K562 (cell line): ENCODE data around the gene HACL1. TPM values are rescaled to one million over a fixed set of nuclear protein-coding genes. Genes with fewer than 3 reads are reported as not detected.

Experiments
- CEBPZ ChIP-seq: fragments of 150-350 bp; IDR thresholded peaks from 2 replicates; pipeline ENCODE4 v1.6.1; 2014; ENCODE audit warnings: low read depth, mild to moderate bottlenecking, low read length, borderline replicate concordance
- E2F3 ChIP-seq: fragments of 250-450 bp; sonication (Bioruptor Pico); IDR thresholded peaks from 2 replicates; pipeline ENCODE4 v1.4.0; 2020; ENCODE audit warnings: mild to moderate bottlenecking
- FOXA3 ChIP-seq, 2 experiments: fragments of 450-650 bp in 1 of 2; sonication (generic) in 1 of 2; formaldehyde crosslinking; IDR thresholded peaks in 1 of 2; conservative IDR thresholded peaks in 1 of 2; 2 replicates each; pipeline versions ENCODE4 v1.4.0 to v1.8.0; 2020 to 2022; ENCODE audit warnings: mild to moderate bottlenecking in 2 of 2, missing genetic modification reagents in 1 of 2
- GTF2F1 ChIP-seq: IDR thresholded peaks from 2 replicates; pipeline ENCODE4 v1.6.1; 2011; ENCODE audit warnings: low read depth, low read length, improper control_type of control experiment
- MXD1 ChIP-seq: fragments of 250-450 bp; sonication (Bioruptor Pico); IDR thresholded peaks from 2 replicates; pipeline ENCODE4 v1.8.0; 2021; ENCODE audit warnings: borderline replicate concordance, mild to moderate bottlenecking, moderate library complexity; ENCODE audit not compliant: poor library complexity, severe bottlenecking
- PHF20 ChIP-seq: fragments of 450-650 bp; IDR thresholded peaks from 2 replicates; pipeline ENCODE4 v1.6.1; 2018; ENCODE audit not compliant: partially characterized antibody
- PTRF ChIP-seq: fragments of 450-650 bp; IDR thresholded peaks from 2 replicates; pipeline ENCODE4 v1.6.1; 2016; ENCODE audit warnings: mild to moderate bottlenecking, missing genetic modification characterization, missing compliant biosample characterization
- RAD21 ChIP-seq, 2 experiments: fragments of 250-450 bp in 1 of 2; fragments of 450-650 bp in 1 of 2; sonication (Bioruptor Pico) in 1 of 2; formaldehyde crosslinking in 1 of 2; IDR thresholded peaks in 1 of 2; conservative IDR thresholded peaks in 1 of 2; 2 replicates each; pipeline versions ENCODE4 v1.4.0 to v1.8.0; 2020 to 2022; ENCODE audit warnings: mild to moderate bottlenecking in 2 of 2, moderate library complexity in 1 of 2
- STAT6 ChIP-seq: sonication (generic); formaldehyde crosslinking; IDR thresholded peaks from 2 replicates; pipeline ENCODE4 v1.8.1; 2023; ENCODE audit warnings: mild to moderate bottlenecking, missing genetic modification reagents
- SUPT5H ChIP-seq: fragments of 450-650 bp; IDR thresholded peaks from 2 replicates; pipeline ENCODE4 v1.6.1; 2016
- TAF9B ChIP-seq: fragments of 450-650 bp; IDR thresholded peaks from 2 replicates; pipeline ENCODE4 v1.6.1; 2018; ENCODE audit warnings: mild to moderate bottlenecking; ENCODE audit not compliant: partially characterized antibody
- TOE1 ChIP-seq, 2 experiments: fragments of 450-650 bp in 1 of 2; sonication (generic) in 1 of 2; formaldehyde crosslinking in 1 of 2; IDR thresholded peaks; 2 replicates each; pipeline versions ENCODE4 v1.7.1 to v1.8.0; 2016 to 2022; ENCODE audit warnings: borderline replicate concordance in 2 of 2, mild to moderate bottlenecking in 2 of 2, antibody characterized with exemption in 1 of 2, inconsistent platforms in 1 of 2, low read depth in 1 of 2, missing genetic modification reagents in 1 of 2, moderate library complexity in 1 of 2
- YY1 ChIP-seq, 3 experiments: IDR thresholded peaks; 2 replicates each; pipeline ENCODE4 v1.6.1; 2011; ENCODE audit warnings: low read length in 2 of 3, mild to moderate bottlenecking in 2 of 3, moderate library complexity in 2 of 3, borderline replicate concordance in 1 of 3, control low read depth in 1 of 3, low read depth in 1 of 3; ENCODE audit not compliant: insufficient read depth in 3 of 3, insufficient replicate concordance in 2 of 3, control insufficient read depth in 1 of 3, insufficient read length in 1 of 3; ENCODE audit errors: extremely low read depth in 1 of 3
- ZNF143 ChIP-seq: sonication (generic); formaldehyde crosslinking; IDR thresholded peaks from 2 replicates; pipeline ENCODE4 v1.9.0; 2022; ENCODE audit warnings: mild to moderate bottlenecking, missing genetic modification reagents
- ZNF165 ChIP-seq: fragments of 250-450 bp; sonication (Bioruptor Pico); IDR thresholded peaks from 2 replicates; pipeline ENCODE4 v1.4.0; 2020; ENCODE audit warnings: borderline replicate concordance
- polyA plus RNA-seq, 8 experiments: library from polyadenylated mRNA; depleted of rRNA in 4 of 8; stranded (reverse) in 5 of 8; unstranded in 3 of 8; fragments of >200 nt; fragmentation: Nextera tagmentation in 2 of 8; fragmentation: Illumina TruSeq in 1 of 8; extraction: Ambion mirVana in 2 of 8; extraction: Trizol in 1 of 8; gene quantifications; 2 replicates each; pipeline versions ENCODE4 v1.2.1 to v1.2.3, GENCODE V29; 2011 to 2014; ENCODE audit warnings: inconsistent platforms in 1 of 8, missing spikeins in 1 of 8
- total RNA-seq, 7 experiments: library from RNA; depleted of rRNA in 6 of 7; stranded (reverse); fragments of >200 nt in 6 of 7; fragmentation: Illumina TruSeq in 2 of 7; extraction: Trizol in 2 of 7; gene quantifications; 2 replicates each; pipeline versions ENCODE4 v1.2.1 to v1.2.3, GENCODE V29; 2011 to 2021; ENCODE audit warnings: low replicate concordance in 1 of 7

The HACL1 gene
- total and polyA plus RNA-seq, 9 of the 15 experiments (the other 6 are each of a cell fraction or from before 2014, with no cell fraction given), result 18.9 to 61.5 (median 30.5) TPM

- TF ChIP-seq STAT6 (no peak), TOE1 (IDR thresholded peaks at IDR 0.05; ENCODE audit: borderline replicate concordance) (no peak), TOE1 (CRISPR knock-in tag; IDR thresholded peaks at IDR 0.05; ENCODE audit: borderline replicate concordance, low read depth) (0 out of 2 replicates have a peak, but pooled peaks have one; percentile 0), FOXA3 (CRISPR knock-in tag; conservative IDR thresholded peaks at IDR 0.05 in 1 of 2, IDR thresholded peaks at IDR 0.05 in 1 of 2) (no peak), MXD1 (no peak), TAF9B (peak; percentile 46), SUPT5H (no peak), YY1 (IDR thresholded peaks at IDR 0.05; ENCODE audit: borderline replicate concordance in 1 of 3, control insufficient read depth in 1 of 3, extremely low read depth in 1 of 3, insufficient read depth in 3 of 3, insufficient read length in 1 of 3, insufficient replicate concordance in 2 of 3, low read depth in 1 of 3, low read length in 2 of 3) (peak in 1 of 3 experiments; percentile 37), ZNF165 (0 out of 2 replicates have a peak, but pooled peaks have one; percentile 31), CEBPZ (no peak), ZNF143 (0 out of 2 replicates have a peak, but pooled peaks have one; percentile 13), GTF2F1 (no peak), RAD21 (CRISPR knock-in tag; conservative IDR thresholded peaks at IDR 0.05 in 1 of 2, IDR thresholded peaks at IDR 0.05 in 1 of 2) (peak in 1 of 2 experiments; percentile 4; a peak in 1 of 4 replicates), PTRF (tag) (0 out of 2 replicates have a peak, but pooled peaks have one; percentile 26), E2F3 (no peak), PHF20 (peak; percentile 75)
- TF ChIP-seq, all 486 proteins: peak for 33
These were observed 772 bp upstream of the HACL1 start (continued) for GRCh38 chr3:15602146-15602536.
